Endothelial cell of umbilical vein (primary cell): ENCODE results near the gene NELFE. TPM values are rescaled to one million over a fixed set of nuclear protein-coding genes. Genes with fewer than 3 reads are reported as not detected.

Experiments used
- BruUV-seq: library from RNA; stranded (reverse); fragments of 400-500 nt; replicated peaks from 2 replicates; lab custom pipeline; 2021; lab: Mats Ljungman, UMichigan
- CTCF ChIA-PET: fragments of 300-600, 350-600 bp; sonication (Branson Sonifier 250); formaldehyde crosslinking; loops from one replicate; lab custom pipeline; 2021; ENCODE audit warnings: antibody characterized with exemption, inconsistent platforms; lab: Charles Lee
- POLR2A ChIA-PET: fragments of 300-600, 350-600 bp; sonication (Branson Sonifier 250); formaldehyde crosslinking; loops from one replicate; lab custom pipeline; 2021; ENCODE audit warnings: antibody characterized with exemption, inconsistent platforms; lab: Charles Lee
- DNase-seq: peaks from one replicate; pipeline ENCODE4 v3.0.0-alpha.2; 2011; ENCODE audit warnings: low read depth, low spot score
- FAIRE-seq: peaks from 2 replicates; lab custom pipeline; 2011; peaks lifted over from hg19 to GRCh38; lab: Jason Lieb, UNC
- H2AFZ ChIP-seq: 2 replicates; pipeline ENCODE4 v1.6.0; 2012; ENCODE audit warnings: low read depth, low read length, control low read depth, inconsistent platforms
- H3K27ac ChIP-seq: 2 replicates; pipeline ENCODE4 v1.5.1; 2011; ENCODE audit warnings: low read depth, mild to moderate bottlenecking, control low read depth, low read length, moderate library complexity; ENCODE audit not compliant: insufficient read depth
- H3K27me3 ChIP-seq, 2 experiments: 2 replicates each; pipeline versions ENCODE4 v1.6.0 to v1.6.1; 2011; ENCODE audit warnings: low read length in 2 of 2, mixed read lengths in 1 of 2; ENCODE audit not compliant: control insufficient read depth in 2 of 2, insufficient read depth in 2 of 2
- H3K36me3 ChIP-seq, 2 experiments: 2 replicates in 1 of 2; 3 replicates in 1 of 2; pipeline ENCODE4 v1.5.1; 2011; ENCODE audit warnings: low read length in 2 of 2, mild to moderate bottlenecking in 1 of 2, moderate library complexity in 1 of 2; ENCODE audit not compliant: control insufficient read depth in 2 of 2, insufficient read depth in 2 of 2; ENCODE audit errors: extremely low read depth in 1 of 2
- H3K4me1 ChIP-seq: 3 replicates; pipeline ENCODE4 v1.5.1; 2011; ENCODE audit warnings: mild to moderate bottlenecking, low read length; ENCODE audit not compliant: control insufficient read depth, insufficient read depth; ENCODE audit errors: extremely low read depth
- H3K4me2 ChIP-seq: 2 replicates; pipeline ENCODE4 v1.6.1; 2011; ENCODE audit warnings: low read length, control low read depth, mixed read lengths; ENCODE audit not compliant: insufficient read depth
- H3K4me3 ChIP-seq, 3 experiments: fragments of 200-600 bp in 1 of 3; sonication (generic), shearing (Covaris generic) in 1 of 3; replicated peaks in 1 of 3; 2 replicates each; pipeline ENCODE4 v1.5.1; 2011 to 2016; ENCODE audit warnings: control low read depth in 3 of 3, low read length in 3 of 3, mild to moderate bottlenecking in 2 of 3, inconsistent platforms in 1 of 3, low read depth in 1 of 3, moderate library complexity in 1 of 3; ENCODE audit not compliant: insufficient read depth in 1 of 3
- H3K79me2 ChIP-seq: 2 replicates; pipeline ENCODE4 v1.6.0; 2012; ENCODE audit warnings: low read length, inconsistent platforms; ENCODE audit not compliant: control insufficient read depth, insufficient read depth
- H3K9ac ChIP-seq: replicated peaks from 2 replicates; pipeline ENCODE3; 2011; ENCODE audit warnings: low read length, control low read depth; ENCODE audit not compliant: insufficient read depth; ENCODE audit errors: extremely low read depth
- H3K9me1 ChIP-seq: replicated peaks from 3 replicates; pipeline ENCODE4 v1.6.0; 2011; ENCODE audit warnings: mild to moderate bottlenecking, low read length; ENCODE audit not compliant: control insufficient read depth, insufficient read depth; ENCODE audit errors: extremely low read depth
- H3K9me3 ChIP-seq: replicated peaks from 2 replicates; pipeline ENCODE4 v1.5.1; 2012; ENCODE audit warnings: low read length, inconsistent platforms; ENCODE audit not compliant: control insufficient read depth, insufficient read depth
- H4K20me1 ChIP-seq: replicated peaks from 2 replicates; pipeline ENCODE3; 2011; ENCODE audit warnings: mild to moderate bottlenecking, low read length; ENCODE audit not compliant: control insufficient read depth, insufficient read depth; ENCODE audit errors: extremely low read depth
- EZH2 ChIP-seq: IDR thresholded peaks from 2 replicates; pipeline ENCODE4 v1.6.1; 2012; ENCODE audit warnings: borderline replicate concordance, low read depth, mild to moderate bottlenecking, moderate library complexity, low read length, inconsistent platforms; ENCODE audit not compliant: severe bottlenecking
- FOS ChIP-seq: IDR thresholded peaks from 2 replicates; pipeline ENCODE4 v1.6.1; 2011; ENCODE audit warnings: mild to moderate bottlenecking, low read length, moderate library complexity, borderline replicate concordance; ENCODE audit not compliant: insufficient read depth
- GATA2 ChIP-seq: IDR thresholded peaks from 2 replicates; pipeline ENCODE4 v1.7.0; 2011; ENCODE audit warnings: low read depth, mild to moderate bottlenecking, moderate library complexity, mixed read lengths, low read length; ENCODE audit not compliant: insufficient read length, insufficient read depth
- JUN ChIP-seq: IDR thresholded peaks from 2 replicates; pipeline ENCODE4 v1.6.1; 2011; ENCODE audit warnings: borderline replicate concordance, low read depth; ENCODE audit not compliant: insufficient read length, insufficient read depth
- MYC ChIP-seq: IDR thresholded peaks from one replicate; pipeline ENCODE4 v1.6.1; 2011; ENCODE audit warnings: mild to moderate bottlenecking, low read depth, low read length
- POLR2A ChIP-seq: IDR thresholded peaks from 2 replicates; pipeline ENCODE4 v1.6.1; 2012; ENCODE audit warnings: low read depth, mild to moderate bottlenecking, control low read depth, low read length
- POLR2AphosphoS5 ChIP-seq: IDR thresholded peaks from 2 replicates; pipeline ENCODE4 v1.6.1; 2012; ENCODE audit warnings: low read depth, mild to moderate bottlenecking, control low read depth, low read length, moderate library complexity; ENCODE audit not compliant: insufficient read depth
- dilution Hi-C: fragments of 300-500 bp; cut with MboI; formaldehyde crosslinking; loops from one replicate; pipeline ENCODE4 v1.15.0; 2019; ENCODE audit warnings: low sequenced_read_pairs; ENCODE audit not compliant: extremely low pct_ligation_motif_present
- intact Hi-C: fragments of 100-400 bp; cut with micrococcal nuclease; formaldehyde crosslinking; loops from one replicate; pipeline ENCODE4 v1.10.0; 2022
- polyA plus RNA-seq, 4 experiments: library from polyadenylated mRNA; depleted of rRNA in 3 of 4; stranded (reverse) in 3 of 4; unstranded in 1 of 4; fragments of >200 nt; gene quantifications; 2 replicates each; pipeline versions ENCODE4 v1.2.1 to v1.2.3, GENCODE V29; 2011 to 2012; ENCODE audit warnings: missing spikeins in 1 of 4
- total RNA-seq: library from RNA; stranded (reverse); gene quantifications from 2 replicates; pipeline ENCODE4 v1.2.3, GENCODE V29; 2021
- TF ChIP-seq, protein P1 (sequence below), 2 donors: IDR thresholded peaks; 1 replicate in 1 of 2; 2 replicates in 1 of 2; pipeline ENCODE4 v1.5.1; 2011; ENCODE audit warnings: low read length in 2 of 2, mild to moderate bottlenecking in 2 of 2, moderate library complexity in 2 of 2, control low read depth in 1 of 2, inconsistent platforms in 1 of 2, low read depth in 1 of 2; ENCODE audit not compliant: insufficient read depth in 1 of 2; ENCODE audit errors: extremely low read depth in 1 of 2
- TF ChIP-seq, protein P2 (sequence below): IDR thresholded peaks from 2 replicates; pipeline ENCODE4 v1.6.1; 2011; ENCODE audit not compliant: insufficient read depth, insufficient read length

The NELFE gene
- total and polyA plus RNA-seq, 2 donors (not counting 3 experiments of a cell fraction or from before 2014, with no cell fraction given) = 55.8 to 68.5 TPM

DNA sequence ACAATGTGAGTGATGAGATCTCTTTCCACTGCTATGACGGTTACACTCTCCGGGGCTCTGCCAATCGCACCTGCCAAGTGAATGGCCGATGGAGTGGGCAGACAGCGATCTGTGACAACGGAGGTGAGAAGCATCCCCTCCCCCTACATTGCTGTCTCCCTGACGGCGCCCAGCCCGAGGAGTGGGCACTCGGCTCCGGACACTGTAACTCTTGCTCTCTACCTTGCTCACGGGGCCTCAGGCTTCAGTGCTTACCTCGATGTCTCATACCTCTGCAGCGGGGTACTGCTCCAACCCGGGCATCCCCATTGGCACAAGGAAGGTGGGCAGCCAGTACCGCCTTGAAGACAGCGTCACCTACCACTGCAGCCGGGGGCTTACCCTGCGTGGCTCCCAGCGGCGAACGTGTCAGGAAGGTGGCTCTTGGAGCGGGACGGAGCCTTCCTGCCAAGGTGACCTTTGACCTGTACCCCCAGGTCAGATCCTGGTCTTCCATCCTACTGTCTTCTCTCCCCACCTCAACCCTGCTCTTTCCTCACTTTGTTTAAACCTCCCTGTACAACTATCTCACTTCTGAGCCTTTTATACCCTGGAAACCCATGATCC lies 11.6 kb downstream of the NELFE start:
- peaks cover 3% of the 10 kb centered on the region for H3K4me1 ChIP-seq
- H3K27me3 ChIP-seq = peaks cover 0 to 11% of the 10 kb centered on the region in 2 experiments
- peaks cover 8 to 9% of the 10 kb centered on the region in 2 experiments for H3K36me3 ChIP-seq
- no peak overlapping the region for H2AFZ ChIP-seq
- no peaks in the 10 kb centered on the region for H3K9me1 ChIP-seq
- no peak overlapping the region for H3K27ac ChIP-seq
- FAIRE-seq = no peak
- BruUV-seq = no TSS peak
- CTCF ChIA-PET = no interaction called here
- H4K20me1 ChIP-seq = no peaks in the 10 kb centered on the region
- no peak overlapping the region for H3K4me2 ChIP-seq
- no peak overlapping the region for H3K4me3 ChIP-seq
- dilution Hi-C loops (no loop called here), intact Hi-C loops (no loop called here)
- POLR2A ChIA-PET = no interaction called here
- no peaks in the 10 kb centered on the region for H3K79me2 ChIP-seq
- H3K9me3 ChIP-seq = no peaks in the 10 kb centered on the region
- TF ChIP-seq EZH2 = no peak
- TF ChIP-seq, protein P1, sequence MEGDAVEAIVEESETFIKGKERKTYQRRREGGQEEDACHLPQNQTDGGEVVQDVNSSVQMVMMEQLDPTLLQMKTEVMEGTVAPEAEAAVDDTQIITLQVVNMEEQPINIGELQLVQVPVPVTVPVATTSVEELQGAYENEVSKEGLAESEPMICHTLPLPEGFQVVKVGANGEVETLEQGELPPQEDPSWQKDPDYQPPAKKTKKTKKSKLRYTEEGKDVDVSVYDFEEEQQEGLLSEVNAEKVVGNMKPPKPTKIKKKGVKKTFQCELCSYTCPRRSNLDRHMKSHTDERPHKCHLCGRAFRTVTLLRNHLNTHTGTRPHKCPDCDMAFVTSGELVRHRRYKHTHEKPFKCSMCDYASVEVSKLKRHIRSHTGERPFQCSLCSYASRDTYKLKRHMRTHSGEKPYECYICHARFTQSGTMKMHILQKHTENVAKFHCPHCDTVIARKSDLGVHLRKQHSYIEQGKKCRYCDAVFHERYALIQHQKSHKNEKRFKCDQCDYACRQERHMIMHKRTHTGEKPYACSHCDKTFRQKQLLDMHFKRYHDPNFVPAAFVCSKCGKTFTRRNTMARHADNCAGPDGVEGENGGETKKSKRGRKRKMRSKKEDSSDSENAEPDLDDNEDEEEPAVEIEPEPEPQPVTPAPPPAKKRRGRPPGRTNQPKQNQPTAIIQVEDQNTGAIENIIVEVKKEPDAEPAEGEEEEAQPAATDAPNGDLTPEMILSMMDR (IDR thresholded peaks at IDR 0.05; ENCODE audit: extremely low read depth in 1 of 2, insufficient read depth in 1 of 2, low read depth in 1 of 2, low read length in 2 of 2) = no peak
- no peak for TF ChIP-seq MYC
- TF ChIP-seq, protein P2, sequence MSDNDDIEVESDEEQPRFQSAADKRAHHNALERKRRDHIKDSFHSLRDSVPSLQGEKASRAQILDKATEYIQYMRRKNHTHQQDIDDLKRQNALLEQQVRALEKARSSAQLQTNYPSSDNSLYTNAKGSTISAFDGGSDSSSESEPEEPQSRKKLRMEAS = no peak
- TF ChIP-seq POLR2AphosphoS5 = no peak
- TF ChIP-seq FOS = no peak
- TF ChIP-seq POLR2A = no peak
- TF ChIP-seq GATA2 = no peak
- TF ChIP-seq JUN = no peak
- no peak overlapping the region for H3K9ac ChIP-seq
- DNase-seq = no peak
